ENCODE data around the gene OTUB1. TPM values are rescaled to one million over a fixed set of nuclear protein-coding genes. Genes with fewer than 3 reads are reported as not detected.
A peak's percentile ranks its signal among the peaks of the same experiment; 100 is the strongest.

The OTUB1 gene
- total RNA-seq, 6 experiments from 2014 or later, result 23.2 to 35.3 (median 24.7) TPM

- TF ChIP-seq CTCF (IDR thresholded peaks at IDR 0.05), result no peak
- no peak for TF ChIP-seq POLR2A (IDR thresholded peaks at IDR 0.05)
- 73% methylated on average over 6 of the region's 6 CpGs for WGBS (ENCODE audit: insufficient coverage, low coverage, low lambda C conversion rate, missing lambda C conversion rate)
- Histone ChIP-seq H3K4me1 (no peaks in the 10 kb centered on the region), H3K27ac (no peak overlapping the region), H3K9me3 (no peaks in the 10 kb centered on the region), H3K27me3 (no peaks in the 10 kb centered on the region), H3K4me3 (no peak overlapping the region), H3K36me3 (peaks cover 0 to 24% (median 5%) of the 10 kb centered on the region in 4 donors)
- ATAC-seq, result peak in 2 of 4 donors; percentile 14 to 31
- no peak for DNase-seq
- intact Hi-C loops (cut with DNase I), result no loop called here
These were observed 7.8 kb downstream of the OTUB1 start for GRCh38 chr11:63993993-63994392.

GRCh38 chr11:63996512-63996911, 10.3 kb downstream of the OTUB1 start:
- intact Hi-C loops (cut with DNase I), result loop anchor here in 1 of 2 donors (5.0 kb wide), 1 partner anchor 156 kb away; no protein-coding TSS in a partner anchor
- no peak for DNase-seq

GRCh38 chr11:63997104-63997700, 11.0 kb downstream of the OTUB1 start:
- TF ChIP-seq POLR2A (IDR thresholded peaks at IDR 0.05), result no peak
- H3K36me3 ChIP-seq, result peaks cover 0 to 22% (median 5%) of the 10 kb centered on the region in 4 donors
- no peak for ATAC-seq
- 57% methylated on average over 3 of the region's 27 CpGs for WGBS (ENCODE audit: insufficient coverage, low coverage, low lambda C conversion rate, missing lambda C conversion rate)
- no peaks in the 10 kb centered on the region for H3K9me3 ChIP-seq
- H3K27ac ChIP-seq, result no peak overlapping the region
- intact Hi-C loops (cut with DNase I), result loop anchor here in 1 of 2 donors (5.0 kb wide), 1 partner anchor 155 kb away; no protein-coding TSS in a partner anchor
- no peaks in the 10 kb centered on the region for H3K27me3 ChIP-seq
- no peak for DNase-seq
- H3K4me3 ChIP-seq, result no peak overlapping the region
- peaks cover 0 to 12% (median 0%) of the 10 kb centered on the region in 4 donors for H3K4me1 ChIP-seq

More at GRCh38 chr11:63996512-63996911, 10.3 kb downstream of the OTUB1 start:
- Histone ChIP-seq H3K9me3 (no peaks in the 10 kb centered on the region), H3K36me3 (peaks cover 0 to 22% (median 5%) of the 10 kb centered on the region in 4 donors), H3K27ac (no peak overlapping the region), H3K27me3 (no peaks in the 10 kb centered on the region), H3K4me3 (no peak overlapping the region), H3K4me1 (peaks cover 0 to 12% (median 0%) of the 10 kb centered on the region in 4 donors)
- TF ChIP-seq POLR2A (IDR thresholded peaks at IDR 0.05), result no peak
- no CpG with 5 or more reads among the region's 18 CpGs for WGBS (ENCODE audit: insufficient coverage, low coverage, low lambda C conversion rate, missing lambda C conversion rate)
- no peak for ATAC-seq

GRCh38 chr11:63997801-63998337, 11.6 kb downstream of the OTUB1 start:
- DNase-seq (no peak), ATAC-seq (no peak)
- H3K4me1 ChIP-seq, result peaks cover 0 to 12% (median 0%) of the 10 kb centered on the region in 4 donors
- no peaks in the 10 kb centered on the region for H3K27me3 ChIP-seq
- H3K36me3 ChIP-seq, result peaks cover 0 to 22% (median 5%) of the 10 kb centered on the region in 4 donors
- 80% methylated on average over 1 of the region's 11 CpGs for WGBS (ENCODE audit: insufficient coverage, low coverage, low lambda C conversion rate, missing lambda C conversion rate)
- H3K4me3 ChIP-seq, result no peak overlapping the region
- intact Hi-C loops (cut with DNase I), result loop anchor here in 1 of 2 donors (5.0 kb wide), 1 partner anchor 154 kb away; no protein-coding TSS in a partner anchor
- no peaks in the 10 kb centered on the region for H3K9me3 ChIP-seq
- no peak for TF ChIP-seq POLR2A (IDR thresholded peaks at IDR 0.05)
- no peak for TF ChIP-seq CTCF (IDR thresholded peaks at IDR 0.05)
- H3K27ac ChIP-seq, result no peak overlapping the region

- Histone ChIP-seq H3K4me1 (peaks cover 0 to 12% (median 0%) of the 10 kb centered on the region in 4 donors), H3K36me3 (peaks cover 0 to 22% (median 5%) of the 10 kb centered on the region in 4 donors), H3K4me3 (no peak overlapping the region), H3K9me3 (no peaks in the 10 kb centered on the region), H3K27ac (no peak overlapping the region), H3K27me3 (no peaks in the 10 kb centered on the region)
- ATAC-seq (peak in 2 of 4 donors; percentile 1 to 6), DNase-seq (peak in 1 of 3 donors; percentile 40)
- WGBS (ENCODE audit: insufficient coverage, low coverage, low lambda C conversion rate, missing lambda C conversion rate), result 89% methylated on average over 14 of the region's 54 CpGs
- no peak for TF ChIP-seq POLR2A (IDR thresholded peaks at IDR 0.05)
- TF ChIP-seq CTCF (IDR thresholded peaks at IDR 0.05), result no peak
- intact Hi-C loops (cut with DNase I), result loop anchor here in 1 of 2 donors (5.0 kb wide), 1 partner anchor 154 kb away; no protein-coding TSS in a partner anchor
These were observed 12.5 kb downstream of the OTUB1 start for GRCh38 chr11:63998558-63999348.

Data from right lobe of liver (tissue), 6 donors.